HG03457 (cell line): ENCODE measurements around the gene HEXD.
"Not testable (repeated sequence)": the region's sequence is repeated elsewhere in the genome, so short reads cannot be mapped to it uniquely, and the experiment has no call there.

Experiments
- ATAC-seq: cut with Tn5 transposase; IDR thresholded peaks from one replicate; pipeline ENCODE4 v1.9.1; 2021; ENCODE audit warnings: moderate number of reproducible peaks; ENCODE audit not compliant: unreplicated experiment

Gene HEXD

DNA sequence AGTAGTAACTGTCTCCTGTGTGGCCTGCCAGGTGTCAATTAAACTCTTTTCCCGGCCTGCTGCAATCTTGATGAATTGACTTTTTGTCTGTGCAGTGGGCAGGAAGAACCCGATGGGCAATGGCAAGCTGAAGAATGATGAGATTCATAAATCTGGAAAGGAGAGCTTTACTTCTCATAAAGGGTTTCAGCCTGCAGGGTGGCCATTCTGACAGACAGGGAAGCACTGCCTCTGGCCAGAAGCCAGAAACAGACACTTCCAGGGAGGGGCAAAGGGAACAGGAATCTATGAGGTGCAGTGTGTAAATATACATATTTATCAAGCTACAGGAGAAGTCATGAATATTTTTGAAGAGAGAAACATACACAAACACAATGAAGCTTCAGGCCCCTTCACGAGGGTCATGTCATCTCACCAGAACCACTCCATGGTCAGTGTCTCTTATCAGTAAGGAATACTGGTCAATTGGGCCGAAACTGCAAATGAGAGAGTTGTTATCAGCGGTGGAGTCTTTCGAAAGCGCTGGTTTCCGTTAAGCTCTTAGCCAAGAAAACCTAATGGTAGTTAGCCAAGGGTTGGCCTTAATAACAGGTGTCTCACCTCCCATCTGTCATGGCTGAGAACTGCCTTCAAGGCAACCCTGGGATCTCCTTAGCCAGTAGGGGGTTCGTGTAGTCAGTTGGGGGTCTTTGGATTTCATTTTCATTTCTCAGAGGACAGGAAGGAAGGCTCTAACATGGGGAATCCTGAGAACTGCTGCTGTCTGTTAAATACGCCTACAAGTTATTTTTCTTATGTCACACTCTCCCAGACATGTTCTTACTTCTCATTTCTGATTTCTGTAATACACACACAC, 39.2 kb downstream of the HEXD start:
- ATAC-seq: peak; percentile 0

DNA sequence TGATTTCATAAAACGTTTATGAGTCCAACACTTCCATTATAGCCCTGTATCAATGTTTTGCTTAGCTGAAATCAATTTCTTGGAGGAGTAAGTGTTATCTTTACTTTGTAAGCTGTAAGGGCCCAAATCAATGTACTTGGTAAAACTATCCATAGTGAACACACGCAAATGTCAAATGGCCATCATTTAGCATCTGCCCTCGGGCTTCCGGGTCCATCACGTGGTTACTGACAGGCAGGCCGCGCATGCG, 39.7 kb downstream of the HEXD start:
- no peak for ATAC-seq

DNA sequence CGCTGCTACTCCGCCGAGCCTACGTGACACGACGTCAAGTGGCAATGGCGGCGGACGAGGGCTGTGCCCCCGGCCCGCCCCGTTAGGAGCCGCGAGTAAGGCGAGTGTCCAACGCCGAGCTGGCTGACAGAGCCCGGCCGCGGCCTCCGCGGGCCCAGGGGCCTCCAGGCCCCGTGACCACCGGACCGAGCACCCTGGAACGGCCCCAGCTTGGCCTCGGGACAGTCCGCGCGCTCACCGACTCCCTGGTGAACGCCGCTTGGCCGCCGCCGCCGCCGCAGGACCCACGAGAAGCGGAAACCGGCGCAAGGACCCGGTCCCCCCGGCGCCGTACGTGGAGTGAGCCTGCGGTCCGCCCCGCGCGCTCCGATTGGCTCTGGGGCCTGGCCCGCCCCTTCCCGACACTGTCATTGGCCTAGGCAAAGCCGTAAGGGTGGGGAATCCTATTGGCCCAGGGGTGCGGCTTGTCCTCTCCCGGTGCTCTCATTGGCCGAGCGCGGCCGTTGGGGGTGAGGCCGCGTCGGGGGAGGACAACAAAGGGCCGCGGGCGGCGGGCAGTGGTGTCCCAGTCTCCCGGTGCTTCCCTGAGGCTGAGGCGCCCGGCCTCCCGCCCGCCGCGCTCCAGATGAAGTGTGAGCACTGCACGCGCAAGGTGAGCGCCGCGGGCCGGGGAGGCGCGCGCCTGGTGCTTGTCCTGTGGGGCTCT, 40.2 kb downstream of the HEXD start, which contains the start of gene NARF:
Gene NARF, plus strand, starts transcription at position 563 of the 706 bp plus-strand sequence. Its CDS starts 63 bp downstream, at position 626.
- peak; percentile 77 for ATAC-seq

- no peak for ATAC-seq
These were observed 40.8 kb downstream of the HEXD start for GRCh38 chr17:82458885-82459424.

DNA sequence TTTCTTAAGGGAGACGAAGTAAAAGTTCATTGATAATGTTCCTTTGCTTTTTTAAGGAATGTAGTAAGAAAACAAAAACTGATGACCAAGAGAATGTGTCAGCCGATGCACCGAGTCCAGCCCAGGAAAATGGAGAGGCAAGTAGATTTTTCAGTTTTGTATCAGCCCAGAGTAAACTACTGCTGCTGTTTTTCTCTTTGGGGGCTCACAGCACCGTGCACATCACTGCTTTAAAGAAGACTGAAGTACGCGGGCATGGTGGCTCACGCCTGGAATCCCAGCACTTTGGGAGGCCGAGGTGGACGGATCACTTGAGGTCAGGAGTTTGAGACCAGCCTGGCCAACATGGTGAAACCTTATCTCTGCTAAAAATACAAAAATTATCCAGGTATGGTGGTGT, 41.8 kb downstream of the HEXD start:
- ATAC-seq: not testable (repeated sequence)

- no peak for ATAC-seq
These were observed 43.8 kb downstream of the HEXD start for GRCh38 chr17:82461827-82462524.

DNA sequence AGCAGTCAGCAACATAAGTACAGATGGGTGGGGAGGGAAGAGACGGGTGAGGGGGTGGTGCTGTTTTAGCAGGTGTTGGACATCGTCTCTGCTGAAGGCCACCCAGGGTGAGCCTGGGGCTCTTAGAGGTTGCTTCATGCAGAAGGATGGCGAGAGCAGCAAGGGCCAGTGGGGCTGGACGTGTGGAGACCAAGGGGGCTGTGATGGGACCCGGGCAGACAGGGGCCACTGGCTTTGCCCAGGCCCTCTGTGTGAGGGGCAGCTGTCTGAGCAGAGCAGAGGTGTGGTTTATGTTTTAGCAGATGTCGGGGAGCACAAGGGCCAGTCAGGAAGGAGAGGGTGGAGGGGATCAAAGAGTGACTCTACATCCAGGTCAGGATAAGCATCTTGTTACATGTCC, 45.2 kb downstream of the HEXD start:
- no peak for ATAC-seq

DNA sequence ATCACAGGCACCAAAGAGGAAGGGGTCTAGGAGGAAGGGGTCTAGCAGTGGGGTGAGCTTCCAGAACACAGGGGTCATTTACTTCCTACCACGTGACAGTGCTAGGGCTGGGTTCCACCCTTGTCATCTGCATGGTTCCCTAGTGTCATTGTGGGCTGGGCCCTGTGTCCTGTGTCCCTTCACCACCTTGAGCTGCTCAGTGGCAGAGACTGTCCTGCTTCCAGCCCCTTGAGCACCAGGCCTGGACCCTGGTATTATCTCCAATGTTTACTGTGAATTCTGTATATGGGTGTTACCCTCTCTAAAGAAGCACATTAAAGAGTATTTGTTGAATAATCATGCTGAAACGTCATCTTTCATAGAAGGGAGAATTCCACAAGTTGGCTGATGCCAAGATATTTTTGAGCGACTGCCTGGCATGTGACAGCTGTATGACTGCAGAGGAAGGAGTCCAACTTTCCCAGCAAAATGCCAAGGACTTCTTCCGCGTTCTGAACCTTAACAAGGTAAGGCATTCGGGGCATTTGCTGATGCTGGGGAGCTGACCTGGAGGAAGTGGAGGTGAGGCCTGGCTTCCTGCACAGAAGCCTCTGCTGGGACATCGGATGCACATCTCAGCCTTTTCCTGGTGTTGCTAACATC, 45.9 kb downstream of the HEXD start:
- no peak for ATAC-seq

- ATAC-seq: no peak
These were observed 46.4 kb downstream of the HEXD start for GRCh38 chr17:82464567-82464929.

DNA sequence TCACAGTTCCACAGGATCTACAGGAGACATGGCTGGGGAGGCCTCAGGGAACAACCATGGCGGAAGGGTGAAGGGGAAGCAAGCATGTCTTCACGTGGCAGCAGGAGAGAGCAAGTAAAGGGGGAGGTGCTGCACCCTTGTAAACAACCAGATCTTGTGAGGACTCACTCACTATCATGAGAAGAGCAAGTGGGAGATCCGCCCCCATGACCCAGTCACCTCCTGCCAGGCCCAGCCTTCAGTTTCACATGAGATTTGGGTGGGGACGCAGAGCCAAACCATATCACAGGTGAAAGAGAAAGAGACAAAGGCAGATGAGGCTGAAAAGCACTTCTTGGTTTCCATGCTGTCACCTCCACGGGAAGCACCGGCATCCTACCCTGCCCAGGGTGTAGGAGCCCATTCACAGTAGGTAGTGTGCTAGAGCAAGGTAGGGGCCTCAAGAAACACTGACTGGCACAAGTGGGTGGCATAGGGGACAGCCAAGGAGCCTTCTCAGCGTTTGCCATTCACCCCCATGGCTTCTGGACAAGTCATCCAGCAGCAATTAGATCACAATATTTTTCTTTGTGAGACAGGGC, 47.0 kb downstream of the HEXD start:
- no peak for ATAC-seq

- ATAC-seq: no peak
These were observed 50.5 kb downstream of the HEXD start for GRCh38 chr17:82468692-82469091.

DNA sequence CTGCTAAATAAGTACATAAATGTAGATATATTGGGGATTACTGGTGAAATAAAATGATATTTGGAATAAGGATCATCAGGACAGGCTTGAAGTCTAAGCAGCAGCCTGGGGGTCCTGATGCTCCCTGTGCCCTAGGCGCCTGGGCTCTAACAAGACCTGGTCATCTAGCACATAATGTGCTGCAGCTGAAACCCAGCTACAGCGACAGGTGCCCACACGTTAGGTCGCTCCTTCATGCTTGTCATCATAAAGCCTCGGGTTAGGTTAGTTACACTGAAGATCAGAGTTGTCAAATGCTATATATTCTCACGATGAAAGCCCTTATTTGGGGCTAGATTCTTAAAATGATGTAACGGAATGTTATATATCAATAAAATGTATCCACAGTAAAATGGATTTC, 51.9 kb downstream of the HEXD start:
- ATAC-seq: no peak

- no peak for ATAC-seq
These were observed 56.3 kb downstream of the HEXD start for GRCh38 chr17:82474223-82475010.

GRCh38 chr17:82475458-82475857, 57.3 kb downstream of the HEXD start:
- no peak for ATAC-seq

GRCh38 chr17:82477934-82478333, 59.8 kb downstream of the HEXD start:
- ATAC-seq: no peak

- no peak for ATAC-seq
These were observed 61.5 kb downstream of the HEXD start for GRCh38 chr17:82479602-82480001.

GRCh38 chr17:82480318-82480717, 62.2 kb downstream of the HEXD start:
- ATAC-seq: no peak

DNA sequence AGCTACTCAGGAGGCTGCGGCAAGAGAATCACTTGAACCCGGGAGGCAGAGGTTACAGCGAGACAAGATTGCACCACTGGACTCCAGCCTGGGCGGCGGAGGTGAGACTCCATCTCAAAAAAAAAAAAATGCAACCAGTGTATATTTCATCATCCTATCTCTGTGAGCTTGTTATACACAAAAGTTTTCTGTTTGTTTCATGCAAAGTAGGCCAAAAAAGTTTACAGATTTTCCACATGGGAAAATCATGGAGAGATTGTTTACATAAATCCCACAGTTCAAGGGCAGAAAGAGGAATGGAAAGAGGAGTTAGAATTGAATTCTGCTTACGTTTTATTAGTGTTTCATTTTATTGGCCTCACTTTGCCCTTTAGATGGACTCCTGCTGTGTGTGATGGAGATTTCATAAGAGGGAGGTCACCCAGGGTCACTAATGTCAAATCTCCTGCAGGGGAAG, 65.1 kb downstream of the HEXD start:
- no peak for ATAC-seq

- ATAC-seq: no peak
These were observed 65.7 kb downstream of the HEXD start for GRCh38 chr17:82483836-82484235.
